Hematopoietic multipotent progenitor cell treated with erythropoietin and hydrocortisone succinate and interleukin-3 and kit ligand, for 6 days (in vitro differentiated cells): ENCODE data around the gene LMX1B.
"Not testable (repeated sequence)": the region's sequence is repeated elsewhere in the genome, so short reads cannot be mapped to it uniquely, and the experiment has no call there.

ENCODE experiments used
- DNase-seq: peaks from one replicate; pipeline ENCODE4 v3.0.0-alpha.2; 2015

Gene LMX1B

GRCh38 chr9:126698756-126699155, 85.0 kb downstream of the LMX1B start:
- no peak for DNase-seq

- no peak for DNase-seq
These were observed 85.7 kb downstream of the LMX1B start for GRCh38 chr9:126699401-126699881.

GRCh38 chr9:126700296-126700695, 86.6 kb downstream of the LMX1B start:
- no peak for DNase-seq

GRCh38 chr9:126700903-126701812, 87.4 kb downstream of the LMX1B start:
- no peak for DNase-seq

- no peak for DNase-seq
These were observed 88.0 kb downstream of the LMX1B start for GRCh38 chr9:126701813-126702140.

GRCh38 chr9:126702151-126703001, 88.6 kb downstream of the LMX1B start:
- peak; percentile 42 for DNase-seq

GRCh38 chr9:126703002-126703865, 89.5 kb downstream of the LMX1B start:
- no peak for DNase-seq

- no peak for DNase-seq
These were observed 90.1 kb downstream of the LMX1B start for GRCh38 chr9:126703866-126704156.

- peak; percentile 30 for DNase-seq
These were observed 90.6 kb downstream of the LMX1B start for GRCh38 chr9:126704157-126704891.

GRCh38 chr9:126704892-126705766, 91.4 kb downstream of the LMX1B start:
- peak; percentile 81 for DNase-seq

- DNase-seq, result peak; percentile 80
These were observed 92.3 kb downstream of the LMX1B start for GRCh38 chr9:126705767-126706697.

- DNase-seq, result no peak
These were observed 92.9 kb downstream of the LMX1B start for GRCh38 chr9:126706698-126707053.

- no peak for DNase-seq
These were observed 93.4 kb downstream of the LMX1B start for GRCh38 chr9:126707083-126707482.

GRCh38 chr9:126707712-126708111, 94.0 kb downstream of the LMX1B start:
- not testable (repeated sequence) for DNase-seq

GRCh38 chr9:126708178-126708577, 94.5 kb downstream of the LMX1B start:
- no peak for DNase-seq

GRCh38 chr9:126709241-126709640, 95.5 kb downstream of the LMX1B start:
- DNase-seq, result no peak

GRCh38 chr9:126715382-126715781, 101.7 kb downstream of the LMX1B start:
- no peak for DNase-seq

GRCh38 chr9:126717441-126717840, 103.7 kb downstream of the LMX1B start:
- DNase-seq, result not testable (repeated sequence)

- DNase-seq, result peak; percentile 88
These were observed 105.9 kb downstream of the LMX1B start for GRCh38 chr9:126719618-126720031.

- no peak for DNase-seq
These were observed 106.3 kb downstream of the LMX1B start for GRCh38 chr9:126720036-126720435.
